ENCODE measurements around the gene CCDC57.

DNA sequence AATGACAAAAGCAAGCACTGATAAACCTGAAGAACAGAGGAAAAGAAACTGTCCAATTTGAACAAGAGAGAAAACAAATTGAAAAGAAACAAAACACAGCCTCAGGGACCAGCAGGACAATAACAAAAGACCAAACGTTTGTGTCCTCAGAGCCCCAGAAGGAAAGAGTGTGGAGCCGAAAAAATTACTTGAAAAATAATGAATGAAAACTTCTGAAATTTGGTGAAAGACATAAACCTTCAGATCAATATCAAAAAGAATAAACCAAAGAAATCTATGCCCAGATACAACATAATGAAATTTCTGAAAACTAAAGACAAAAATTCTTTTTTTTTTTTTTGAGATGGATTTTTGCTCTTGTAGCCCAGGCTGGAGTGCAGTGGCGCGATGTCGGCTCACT lies 45.6 kb downstream of the CCDC57 start:
- TF ChIP-seq CTCF (IDR thresholded peaks at IDR 0.05; ENCODE audit: poor library complexity, severe bottlenecking) (no peak), POLR2AphosphoS5 (IDR thresholded peaks at IDR 0.05) (no peak), EP300 (conservative IDR thresholded peaks at IDR 0.05; ENCODE audit: poor library complexity, severe bottlenecking) (no peak), TAF1 (IDR thresholded peaks at IDR 0.05; ENCODE audit: low read depth) (no peak), EZH2 (IDR thresholded peaks at IDR 0.05; ENCODE audit: borderline replicate concordance, insufficient read depth, low read length, poor library complexity, severe bottlenecking) (no peak)
- TF ChIP-seq, protein P1, sequence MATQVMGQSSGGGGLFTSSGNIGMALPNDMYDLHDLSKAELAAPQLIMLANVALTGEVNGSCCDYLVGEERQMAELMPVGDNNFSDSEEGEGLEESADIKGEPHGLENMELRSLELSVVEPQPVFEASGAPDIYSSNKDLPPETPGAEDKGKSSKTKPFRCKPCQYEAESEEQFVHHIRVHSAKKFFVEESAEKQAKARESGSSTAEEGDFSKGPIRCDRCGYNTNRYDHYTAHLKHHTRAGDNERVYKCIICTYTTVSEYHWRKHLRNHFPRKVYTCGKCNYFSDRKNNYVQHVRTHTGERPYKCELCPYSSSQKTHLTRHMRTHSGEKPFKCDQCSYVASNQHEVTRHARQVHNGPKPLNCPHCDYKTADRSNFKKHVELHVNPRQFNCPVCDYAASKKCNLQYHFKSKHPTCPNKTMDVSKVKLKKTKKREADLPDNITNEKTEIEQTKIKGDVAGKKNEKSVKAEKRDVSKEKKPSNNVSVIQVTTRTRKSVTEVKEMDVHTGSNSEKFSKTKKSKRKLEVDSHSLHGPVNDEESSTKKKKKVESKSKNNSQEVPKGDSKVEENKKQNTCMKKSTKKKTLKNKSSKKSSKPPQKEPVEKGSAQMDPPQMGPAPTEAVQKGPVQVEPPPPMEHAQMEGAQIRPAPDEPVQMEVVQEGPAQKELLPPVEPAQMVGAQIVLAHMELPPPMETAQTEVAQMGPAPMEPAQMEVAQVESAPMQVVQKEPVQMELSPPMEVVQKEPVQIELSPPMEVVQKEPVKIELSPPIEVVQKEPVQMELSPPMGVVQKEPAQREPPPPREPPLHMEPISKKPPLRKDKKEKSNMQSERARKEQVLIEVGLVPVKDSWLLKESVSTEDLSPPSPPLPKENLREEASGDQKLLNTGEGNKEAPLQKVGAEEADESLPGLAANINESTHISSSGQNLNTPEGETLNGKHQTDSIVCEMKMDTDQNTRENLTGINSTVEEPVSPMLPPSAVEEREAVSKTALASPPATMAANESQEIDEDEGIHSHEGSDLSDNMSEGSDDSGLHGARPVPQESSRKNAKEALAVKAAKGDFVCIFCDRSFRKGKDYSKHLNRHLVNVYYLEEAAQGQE (IDR thresholded peaks at IDR 0.05; ENCODE audit: borderline replicate concordance): no peak

Measured in neural cell (in vitro differentiated cells).